Stimulated activated CD4-positive, alpha-beta T cell treated with anti-CD3 and anti-CD28 coated beads, Interleukin-12 subunit alpha, Interleukin-12 subunit beta, amount 100 ng/mL, for 4 hours (primary cell): ENCODE data around the gene ERN1.

ENCODE experiments used
- DNase-seq: peaks from one replicate; pipeline ENCODE4 v3.0.0-alpha.2; 2020

ERN1 gene

DNA sequence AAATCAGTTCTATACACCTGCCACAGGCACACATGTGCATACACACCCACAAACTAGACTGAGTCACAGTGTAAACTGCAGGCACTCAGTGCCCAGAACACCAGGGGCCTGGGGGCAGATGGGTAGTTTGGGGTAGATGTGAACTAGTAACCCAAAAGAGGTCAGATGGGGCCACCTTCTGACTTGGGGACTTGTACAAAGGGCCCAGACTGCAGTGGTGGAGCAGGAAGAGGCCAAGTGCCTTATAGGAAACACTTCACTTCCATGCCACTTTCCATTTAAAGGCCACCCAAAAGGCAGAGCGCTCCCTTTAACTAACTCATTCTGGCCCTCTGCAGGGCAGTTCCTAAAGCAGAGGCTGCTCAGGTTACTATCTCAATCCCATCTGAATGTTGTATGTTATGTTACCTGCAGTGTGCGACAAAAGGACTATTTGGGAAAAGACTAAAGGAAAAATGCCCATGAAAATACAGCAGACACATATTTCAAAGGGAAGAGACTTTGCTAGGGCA lies 27.8 kb upstream of the ERN1 start:
- no peak for DNase-seq

DNA sequence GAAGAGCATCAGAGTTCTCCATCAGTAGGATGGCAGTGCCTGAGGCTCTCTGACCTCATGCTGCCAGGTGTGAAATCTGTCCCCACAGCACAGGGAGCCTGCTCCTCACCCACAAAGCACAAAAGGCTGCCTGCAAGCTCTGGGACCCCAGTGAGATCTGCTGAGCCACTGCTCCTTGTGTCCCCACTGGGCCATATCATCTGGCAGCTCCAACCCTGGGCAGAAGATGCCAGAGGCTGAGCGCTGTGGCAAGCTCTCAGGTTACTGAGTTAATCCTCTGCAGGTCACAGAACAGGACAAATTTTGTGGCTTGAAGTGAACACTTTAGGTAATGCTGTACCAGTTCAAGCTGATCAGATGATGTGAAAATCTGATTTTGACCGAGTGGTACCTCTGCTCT lies 26.7 kb upstream of the ERN1 start:
- DNase-seq, result no peak

DNA sequence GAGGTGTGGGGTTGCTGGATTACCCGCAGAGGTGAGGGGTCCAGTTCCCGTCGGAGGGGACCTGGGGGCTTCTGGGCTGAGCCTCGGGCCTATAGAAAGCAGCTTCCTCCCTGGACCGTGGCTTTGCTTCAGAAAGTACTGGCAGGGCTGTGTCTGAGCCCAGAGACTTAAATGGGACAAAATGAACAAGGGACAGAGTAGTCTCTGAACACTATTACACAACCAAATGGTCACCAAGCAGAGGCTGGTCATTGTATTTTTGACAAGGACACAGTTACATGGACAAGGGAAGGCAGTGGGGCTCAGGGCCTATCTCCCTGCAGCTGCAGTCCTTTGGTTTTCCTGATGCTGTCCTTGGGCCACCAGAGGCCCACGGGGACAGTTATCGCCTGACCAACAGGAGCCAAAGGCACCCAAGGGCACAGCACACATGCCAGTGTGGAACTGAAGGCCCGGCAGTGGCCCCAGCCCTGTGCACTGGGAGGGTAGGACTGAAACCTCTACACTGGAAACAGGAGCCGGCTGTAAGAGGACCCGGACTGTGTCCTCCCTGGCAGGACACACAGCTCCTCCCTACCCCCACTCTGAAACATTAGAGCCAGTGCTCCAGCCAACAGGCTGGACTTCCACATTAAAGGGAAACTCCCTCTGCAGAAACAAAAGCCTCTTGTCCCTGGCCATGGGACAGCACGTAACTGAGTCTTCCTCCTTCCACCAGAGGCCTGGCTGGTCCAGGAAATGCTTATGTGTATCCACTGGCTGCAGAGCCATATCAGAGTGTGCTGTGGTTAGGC lies 26.0 kb upstream of the ERN1 start:
- DNase-seq, result no peak

DNA sequence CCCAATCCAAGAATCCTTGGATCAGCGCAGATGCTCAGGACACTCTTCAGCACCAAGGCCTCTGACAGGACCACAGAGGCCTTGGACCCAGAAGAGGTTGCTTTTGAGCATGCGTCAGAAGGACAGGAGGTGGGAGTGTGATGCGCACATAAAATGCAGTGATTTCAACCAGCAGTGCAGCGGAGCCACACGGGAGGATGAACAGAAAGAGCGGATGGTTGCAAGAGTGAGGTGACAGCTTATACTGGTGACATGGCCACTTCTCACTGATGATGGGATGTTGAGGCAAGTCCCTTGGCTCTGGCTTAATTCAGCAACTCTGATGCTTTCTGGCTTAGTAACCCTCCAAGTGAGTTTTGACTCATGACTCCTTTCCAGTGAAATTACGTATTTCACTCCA lies 25.2 kb upstream of the ERN1 start:
- DNase-seq, result no peak

DNA sequence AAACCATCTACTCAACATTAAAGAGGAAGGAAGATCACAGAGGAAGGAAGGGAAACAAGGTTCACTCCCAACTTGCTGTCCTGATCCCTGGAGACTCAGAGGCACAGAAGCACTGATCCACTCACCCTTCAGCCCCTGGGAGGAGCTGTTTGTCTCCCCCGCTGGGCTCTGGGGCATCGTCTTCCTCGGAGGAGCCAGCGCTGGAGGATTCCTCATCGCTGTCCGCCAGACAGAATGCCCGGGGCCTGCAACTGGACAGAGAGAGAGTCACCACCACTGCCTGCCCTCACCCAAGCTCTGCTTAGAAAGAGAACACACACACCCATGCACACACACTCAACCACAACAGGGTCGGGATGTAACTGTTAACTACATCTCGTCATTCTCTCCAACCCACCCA lies 24.8 kb upstream of the ERN1 start:
- no peak for DNase-seq

DNA sequence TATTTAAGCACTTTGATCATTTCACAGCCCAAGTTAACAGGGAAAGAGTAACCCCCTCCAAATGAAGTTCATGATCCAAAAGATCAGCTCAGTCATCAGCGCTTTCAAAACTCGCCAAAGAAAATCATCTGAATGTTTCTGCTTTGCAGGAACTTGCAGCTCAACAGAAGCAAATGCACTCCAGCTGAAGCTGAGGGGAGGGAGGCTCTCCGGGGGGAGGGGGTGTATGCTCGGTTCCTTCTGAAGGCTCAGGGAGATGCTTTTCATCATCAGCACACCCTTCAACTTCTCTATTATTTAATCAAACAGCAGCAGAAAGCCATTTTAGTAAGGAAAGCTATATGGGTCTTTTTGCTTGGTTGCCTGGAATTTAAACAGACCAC lies 24.4 kb upstream of the ERN1 start:
- DNase-seq, result no peak

DNA sequence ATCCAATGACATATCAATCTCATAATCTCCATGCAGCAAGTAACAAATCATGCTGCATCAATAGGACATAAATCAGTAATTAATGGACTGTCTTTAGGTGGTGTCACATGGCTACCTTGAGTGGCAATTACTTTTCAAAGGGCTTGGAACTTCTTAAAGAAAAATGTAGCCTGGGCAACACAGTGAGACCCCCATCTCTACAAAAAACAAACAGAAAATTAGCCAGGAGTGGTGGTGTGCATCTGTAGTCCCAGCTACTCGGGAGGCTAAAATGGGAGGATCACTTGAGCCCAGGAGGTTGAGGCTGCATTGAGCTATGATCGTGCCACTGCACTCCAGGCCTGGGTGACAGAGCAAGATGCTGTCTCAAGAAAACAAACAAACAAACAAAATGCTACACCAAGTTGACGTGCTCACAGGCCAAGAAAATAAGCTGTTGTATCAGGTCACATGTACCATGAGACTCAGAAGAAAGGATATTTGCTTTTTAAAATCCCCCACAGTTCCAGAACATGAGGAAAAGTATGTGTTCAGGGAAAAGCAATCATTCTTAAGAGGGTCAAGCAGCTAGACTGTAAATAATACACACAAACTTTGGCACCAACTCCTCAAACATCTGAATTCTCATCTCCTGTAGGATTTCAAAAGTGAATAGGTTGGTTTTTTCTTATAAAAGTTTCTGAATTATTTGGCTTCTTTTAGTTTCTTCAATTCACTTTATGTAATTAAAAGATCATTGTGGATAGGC lies 23.8 kb upstream of the ERN1 start:
- DNase-seq, result no peak

DNA sequence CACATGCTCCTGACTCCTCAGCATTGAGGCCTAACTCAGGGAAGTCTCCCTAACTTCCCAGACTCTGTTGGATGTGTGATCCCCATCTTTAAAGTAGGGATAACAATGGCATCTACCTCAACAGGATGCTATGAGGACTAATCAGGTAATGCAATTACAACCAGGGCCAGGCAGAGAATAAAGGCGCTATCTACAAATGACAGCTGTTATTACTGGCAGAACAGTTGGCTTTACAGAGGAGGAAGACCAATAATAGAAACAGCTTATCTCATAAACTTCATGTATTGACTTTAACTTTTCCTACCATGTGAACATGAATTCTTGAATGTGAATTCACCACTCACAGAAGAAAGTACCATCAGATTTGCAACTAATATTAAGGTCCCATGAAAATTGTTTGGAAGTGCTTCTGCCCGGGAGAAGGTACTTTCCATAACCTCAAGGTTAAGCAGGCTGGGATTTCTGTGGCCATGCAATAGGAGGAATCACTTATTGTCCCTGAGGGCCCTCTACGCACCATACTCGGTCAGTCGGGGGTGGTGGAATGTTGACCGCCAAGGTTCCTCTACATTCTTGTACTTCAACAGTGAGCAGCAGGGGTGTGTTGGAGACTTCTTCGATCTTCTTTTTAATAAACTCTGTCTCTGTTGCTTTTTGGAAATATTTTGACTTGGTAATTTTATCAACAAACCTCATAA lies 22.6 kb upstream of the ERN1 start:
- DNase-seq, result no peak

DNA sequence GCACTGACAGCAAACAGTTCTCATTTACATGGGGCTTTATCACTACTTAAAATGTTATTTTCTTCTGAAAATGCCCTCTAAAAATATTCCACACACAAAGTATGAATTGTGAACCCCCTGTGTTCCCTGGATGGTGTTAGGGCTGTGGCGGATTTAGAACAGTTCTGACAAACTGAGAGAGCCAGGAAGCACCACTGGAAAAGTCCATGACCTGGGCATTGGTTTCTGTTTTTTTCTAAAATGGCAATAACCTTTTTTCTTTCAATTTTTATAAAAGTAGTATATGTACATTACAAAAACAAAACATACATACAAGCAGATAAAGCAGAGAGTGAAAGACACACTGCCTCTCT lies 21.0 kb upstream of the ERN1 start:
- DNase-seq, result no peak

DNA sequence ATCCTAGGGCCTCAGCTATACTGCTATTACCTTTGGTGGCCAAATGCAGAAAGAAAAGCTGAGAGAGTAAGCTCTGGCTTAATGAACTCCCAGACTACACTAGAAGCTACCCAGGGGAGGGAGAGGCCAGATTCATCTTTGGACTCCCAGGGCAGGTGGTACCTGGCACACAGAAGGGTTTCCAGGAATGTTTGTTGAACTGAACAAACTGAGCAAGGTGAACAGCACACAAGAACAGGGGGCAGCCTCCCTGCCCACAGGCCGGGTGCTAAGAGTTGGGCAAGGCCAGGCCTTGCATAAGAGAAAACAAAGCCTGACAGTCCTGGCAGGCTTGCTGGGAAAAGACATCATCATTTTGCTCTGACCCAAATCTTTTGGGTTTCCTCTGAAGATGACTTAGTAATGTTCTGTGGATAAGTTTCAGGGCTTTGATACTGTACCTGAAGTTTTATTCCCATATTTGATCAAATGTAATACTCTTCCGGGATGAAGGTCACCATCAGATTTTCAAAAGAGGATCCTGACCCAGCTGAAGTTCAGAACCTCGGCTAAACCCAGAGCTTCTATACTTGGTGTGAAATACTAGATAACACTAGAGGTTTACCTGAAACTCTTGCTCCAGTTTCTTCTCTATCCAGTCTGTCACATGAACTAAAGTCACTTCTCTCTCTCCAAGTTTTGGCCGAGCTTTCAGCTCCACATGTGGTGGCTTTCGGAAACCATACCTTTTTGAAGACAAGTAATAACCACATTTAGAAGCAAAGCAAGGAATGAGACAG lies 20.5 kb upstream of the ERN1 start:
- DNase-seq, result no peak

DNA sequence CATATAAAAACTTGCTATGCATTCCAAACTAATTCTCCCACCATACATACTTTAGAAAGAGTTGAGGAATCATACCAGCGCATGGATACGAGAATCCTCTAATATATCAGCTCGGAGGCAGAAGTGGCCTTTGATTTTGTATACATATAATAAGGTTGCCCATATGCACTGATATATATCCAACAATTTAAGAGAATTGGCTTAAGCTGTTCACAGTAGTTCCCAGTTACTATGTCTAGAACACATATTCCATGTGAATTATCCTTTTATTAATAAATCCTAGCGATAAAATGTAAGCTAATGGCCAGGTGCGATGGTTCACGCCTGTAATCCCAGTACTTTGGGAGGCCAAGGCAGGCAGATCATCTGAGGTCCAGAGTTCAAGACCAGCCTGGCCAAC lies 19.3 kb upstream of the ERN1 start:
- DNase-seq, result no peak

DNA sequence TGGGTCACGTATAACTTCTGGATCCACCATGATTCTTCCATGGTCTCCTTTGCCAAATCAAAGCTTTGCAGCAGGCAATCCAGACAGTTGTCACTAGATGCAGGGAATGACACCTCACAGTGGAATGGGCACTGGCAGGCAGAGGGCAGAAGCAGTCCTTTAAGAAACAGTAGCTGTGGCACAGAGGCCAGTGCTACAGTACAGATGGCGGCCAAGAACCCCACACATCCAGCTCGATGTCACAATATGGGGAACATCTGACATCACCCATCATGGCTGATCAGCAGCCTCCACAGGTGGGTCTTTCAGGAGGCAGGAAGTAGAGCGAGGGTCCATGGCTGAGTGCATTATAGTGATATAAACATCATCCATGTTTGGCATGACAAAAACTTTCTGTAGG lies 18.8 kb upstream of the ERN1 start:
- DNase-seq, result no peak

DNA sequence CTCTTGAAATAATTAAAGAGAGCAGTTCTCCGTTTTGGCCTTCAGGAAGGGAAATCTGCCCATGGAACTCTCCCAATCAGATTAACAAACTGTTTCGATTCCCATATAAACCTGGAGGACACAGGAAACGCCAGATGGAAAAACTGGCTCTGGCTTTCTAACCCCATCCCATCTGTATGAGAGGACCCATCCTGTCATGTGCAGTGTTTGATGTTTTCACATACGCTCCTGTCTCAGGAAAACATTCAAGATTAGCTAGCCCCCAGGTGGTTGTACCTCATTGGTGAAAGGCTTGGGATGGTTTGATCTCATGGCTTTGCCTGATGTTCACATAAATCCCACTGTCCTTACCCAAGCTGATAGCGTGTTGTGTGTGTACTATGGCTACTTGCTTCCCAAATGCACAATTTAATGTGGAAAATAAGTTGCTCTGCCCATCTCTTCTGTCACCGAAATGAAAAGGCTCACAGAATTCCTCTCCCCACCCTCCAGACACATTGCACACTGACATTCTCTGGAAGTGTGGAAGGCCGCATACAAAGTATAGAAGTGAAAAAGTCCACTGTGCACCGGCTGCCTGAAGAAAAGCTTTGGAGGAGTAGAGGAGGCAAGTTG lies 18.2 kb upstream of the ERN1 start:
- no peak for DNase-seq

DNA sequence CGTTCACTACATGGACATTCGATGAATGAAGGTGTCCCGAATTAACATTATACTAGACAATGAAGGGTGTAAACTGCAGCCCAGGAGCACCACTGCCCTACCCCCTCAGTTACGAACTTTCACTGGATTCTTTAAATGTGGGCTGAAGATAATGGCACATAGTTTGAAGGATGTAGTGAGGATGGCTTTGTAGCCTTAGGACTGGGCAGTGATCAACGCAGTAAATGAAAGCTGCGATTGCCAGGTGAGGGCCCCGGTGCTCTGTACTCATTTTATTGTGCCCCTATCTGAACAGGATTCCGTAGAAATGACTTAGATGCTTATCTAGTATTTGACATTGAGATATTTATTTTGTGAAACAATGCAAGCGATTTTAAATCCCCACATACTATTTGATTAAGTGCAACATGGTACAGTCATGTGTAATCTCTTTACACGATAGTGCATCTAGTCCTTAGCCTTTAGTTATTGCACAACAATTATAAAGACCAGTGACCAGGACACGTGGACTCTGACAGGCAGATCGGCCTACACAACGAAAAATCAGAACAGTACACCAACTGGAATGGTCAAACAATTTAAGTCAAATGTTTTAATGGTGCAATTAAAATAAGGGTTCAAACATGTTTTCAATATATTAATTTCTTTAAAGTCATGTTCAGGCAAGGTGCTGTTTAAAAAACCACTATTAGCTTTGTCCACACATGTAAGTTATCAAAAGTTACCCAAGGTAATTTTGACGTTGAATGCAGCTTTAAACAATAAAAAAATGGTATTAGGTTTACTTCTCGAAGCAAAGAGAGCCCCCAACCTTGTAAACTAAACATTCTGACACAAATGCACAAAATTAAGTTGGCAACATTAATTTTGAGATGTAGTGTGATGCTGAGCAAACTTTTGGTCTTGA lies 17.4 kb upstream of the ERN1 start:
- DNase-seq, result no peak

DNA sequence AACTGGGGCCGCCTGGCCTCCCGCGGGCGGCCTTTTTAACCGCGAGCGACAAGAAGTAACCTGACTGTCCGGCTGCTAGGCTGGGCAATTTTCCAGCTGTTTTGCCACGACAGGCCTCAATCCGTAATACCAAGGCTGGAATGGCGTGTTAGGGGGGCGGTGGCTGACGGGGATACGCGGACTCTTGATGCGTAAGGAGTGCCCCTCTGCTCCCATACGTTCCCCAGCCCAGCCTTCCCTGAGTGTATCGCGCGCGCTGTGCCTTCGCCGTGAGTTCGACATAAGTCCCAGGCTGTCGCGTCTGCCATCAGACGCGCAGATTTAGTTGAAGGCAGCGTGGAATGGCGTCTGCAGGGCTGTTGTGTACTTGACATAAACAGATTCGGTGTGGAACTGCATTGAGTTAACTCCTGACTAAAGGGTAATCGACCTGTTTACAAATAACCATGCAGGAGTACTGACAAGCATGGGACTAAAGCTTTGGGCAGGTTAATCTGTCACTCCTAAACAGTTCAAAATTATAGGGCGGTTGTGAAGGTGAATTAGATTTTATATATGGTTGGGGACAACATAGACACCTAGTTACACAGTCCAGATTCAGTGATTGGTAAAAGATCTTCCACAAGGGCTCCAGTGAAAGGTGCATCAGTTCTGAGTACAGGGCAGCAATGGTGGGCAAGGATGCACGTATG lies 16.6 kb upstream of the ERN1 start:
- DNase-seq, result peak; percentile 52

DNA sequence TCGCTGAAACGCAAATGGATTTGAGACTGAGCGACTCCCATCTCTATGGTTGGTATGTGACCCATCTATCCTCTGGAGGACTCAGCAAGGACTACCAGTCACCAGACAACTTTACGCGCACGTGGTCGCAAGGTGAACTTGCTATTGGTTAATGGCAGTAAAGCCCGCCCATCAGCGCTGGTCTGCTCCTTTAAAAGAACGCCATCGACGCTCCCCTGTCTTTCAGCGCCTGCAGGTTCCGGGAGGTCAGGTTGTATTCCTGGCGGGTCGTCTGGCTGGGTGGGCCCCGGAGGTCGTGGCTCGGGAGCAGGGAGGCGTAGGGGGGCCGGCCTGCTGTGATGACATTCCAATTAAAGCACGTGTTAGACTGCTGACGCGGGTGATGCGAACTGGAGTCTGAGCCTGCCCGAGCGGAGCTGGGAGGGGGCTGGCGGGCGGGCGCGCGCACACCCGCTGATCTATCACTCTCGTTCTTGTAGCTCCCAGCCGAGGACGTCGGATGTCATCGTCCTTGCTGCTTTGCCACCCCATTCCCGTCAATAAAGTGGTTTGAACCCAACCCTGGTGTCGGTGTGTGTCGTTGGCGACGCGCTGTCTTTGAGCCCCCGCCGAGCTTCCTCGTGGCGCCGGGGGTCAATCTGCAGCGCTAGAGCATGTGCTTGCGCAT lies 15.9 kb upstream of the ERN1 start:
- peak; percentile 91 for DNase-seq

DNA sequence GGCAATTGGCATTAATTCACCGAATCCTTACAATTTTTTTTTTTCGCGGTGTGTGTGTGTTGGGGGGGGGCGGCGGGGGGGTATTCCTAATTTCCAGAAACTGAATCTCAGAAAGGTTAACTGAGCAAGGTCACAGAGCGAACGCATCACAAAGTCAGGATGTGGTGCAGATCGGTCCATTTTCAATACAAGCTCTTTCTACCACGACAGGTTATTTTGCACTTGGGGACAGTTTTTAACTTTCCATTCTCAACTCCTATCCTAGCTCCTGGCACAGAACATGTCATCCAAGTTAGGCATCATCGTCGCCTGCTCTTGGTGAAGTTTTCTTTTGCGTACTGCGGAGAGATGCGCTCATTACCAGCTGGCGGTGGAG lies 15.4 kb upstream of the ERN1 start:
- DNase-seq, result no peak

DNA sequence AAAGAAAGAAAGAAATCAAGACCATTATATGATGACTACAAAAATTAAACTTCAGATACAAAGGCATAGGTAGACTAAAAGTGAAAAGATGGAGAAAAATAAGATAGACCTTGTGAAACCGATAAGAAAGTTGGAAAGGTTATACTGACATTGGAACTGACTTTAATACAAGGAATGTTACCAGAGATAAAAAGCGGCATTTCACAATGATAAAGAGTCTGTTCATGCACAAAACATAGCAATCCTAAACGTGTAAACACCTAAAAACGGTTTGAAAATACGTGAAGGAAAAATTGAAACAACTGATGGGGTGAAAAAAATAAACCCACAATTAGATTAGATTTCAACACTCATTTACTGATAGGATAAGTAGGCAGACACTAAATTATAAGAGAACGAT lies 9.6 kb upstream of the ERN1 start:
- no peak for DNase-seq

DNA sequence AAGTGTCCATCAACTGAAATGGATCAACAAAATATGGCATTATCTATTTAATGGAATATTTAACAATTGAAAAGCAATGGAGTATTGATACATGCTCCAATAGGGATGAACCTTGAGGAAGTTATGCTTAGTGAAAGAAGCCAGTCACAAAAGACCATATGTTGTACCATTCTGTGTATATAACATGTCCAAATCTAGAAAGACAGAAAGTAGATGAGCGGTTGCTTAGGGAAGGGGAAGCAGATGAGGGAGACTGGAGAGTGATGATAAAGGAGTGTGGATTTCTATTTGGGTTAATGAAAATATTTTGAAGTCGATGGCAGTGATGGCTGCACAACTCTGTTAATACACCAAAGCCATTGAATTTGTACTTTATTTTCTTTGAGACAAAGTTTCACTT lies 8.5 kb upstream of the ERN1 start:
- DNase-seq, result no peak

DNA sequence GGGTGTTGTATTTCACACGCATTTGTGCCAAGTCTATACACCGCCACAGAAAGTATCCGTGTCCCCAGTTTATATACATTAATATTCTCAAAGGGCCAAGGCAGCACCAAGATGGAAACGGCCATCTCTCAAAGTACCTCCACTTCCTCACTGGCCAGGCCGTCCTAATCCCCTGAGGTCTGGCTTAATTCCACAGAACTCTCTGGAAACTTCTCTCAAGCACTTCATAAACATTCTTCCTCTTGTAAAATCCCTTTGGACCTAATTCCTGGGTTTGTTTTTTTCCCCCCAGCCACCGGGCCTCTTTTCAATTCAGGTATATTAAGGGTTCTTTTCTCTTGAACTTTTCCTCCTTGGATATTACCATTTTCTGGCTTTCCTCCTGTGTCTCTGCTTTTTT lies 5.1 kb upstream of the ERN1 start:
- DNase-seq, result no peak
